ENCODE results near the gene EPB41L4A. TPM values are rescaled to one million over a fixed set of nuclear protein-coding genes. Genes with fewer than 3 reads are reported as not detected.
"Not testable (repeated sequence)": the region's sequence is repeated elsewhere in the genome, so short reads cannot be mapped to it uniquely, and the experiment has no call there.

The EPB41L4A gene
- total RNA-seq: 61.9 TPM

DNA sequence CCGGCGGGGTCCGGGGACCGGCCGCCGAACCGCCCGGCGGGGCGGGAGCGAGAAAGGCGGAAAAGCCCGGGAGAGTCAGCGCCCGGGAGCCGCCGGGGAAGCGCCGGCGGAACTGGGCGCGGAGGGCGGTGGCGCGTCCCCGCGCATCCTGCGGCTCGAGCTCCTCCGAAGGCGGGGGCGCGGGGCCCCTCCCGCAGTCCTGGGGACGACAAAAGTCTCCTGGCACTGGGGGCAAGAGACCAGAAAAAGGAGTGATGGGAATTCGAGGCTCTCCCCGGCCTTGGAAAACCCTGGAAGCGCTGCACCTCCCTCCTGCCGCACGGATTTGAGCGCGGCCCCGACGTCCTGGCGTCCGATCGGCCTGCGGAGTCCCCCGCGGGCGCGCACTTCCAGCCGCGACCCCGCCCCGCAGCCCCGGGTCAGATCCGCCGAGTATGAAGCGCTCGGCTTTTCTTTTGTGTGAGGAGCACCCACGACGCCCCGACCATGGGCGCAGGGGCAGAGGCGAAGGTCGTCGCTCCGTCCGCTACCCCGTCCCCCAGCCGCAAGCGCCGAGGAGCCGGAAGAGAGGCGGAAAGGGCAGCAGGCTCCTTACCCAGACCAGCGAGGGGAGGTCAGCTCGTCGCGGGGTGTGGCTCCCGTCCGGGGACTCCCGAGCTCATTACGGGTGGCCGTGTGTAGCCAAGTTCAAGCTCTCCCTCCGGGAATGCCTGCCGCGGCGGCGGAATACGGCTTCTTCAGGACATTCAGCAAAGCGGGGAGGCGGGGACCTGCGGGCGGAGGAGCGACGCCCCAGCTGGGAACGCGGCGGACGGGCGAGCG is at the start of gene EPB41L4A:
EPB41L4A (minus strand) TSS at position 114 of the 822 bp plus-strand sequence. CDS start 238 bp downstream, outside the sequence.
- peak; percentile 52 for DNase-seq (ENCODE audit: low spot score)

- no peak for DNase-seq (ENCODE audit: low spot score)
These were observed 48.4 kb upstream of the EPB41L4A start for GRCh38 chr5:112467485-112467884.

DNA sequence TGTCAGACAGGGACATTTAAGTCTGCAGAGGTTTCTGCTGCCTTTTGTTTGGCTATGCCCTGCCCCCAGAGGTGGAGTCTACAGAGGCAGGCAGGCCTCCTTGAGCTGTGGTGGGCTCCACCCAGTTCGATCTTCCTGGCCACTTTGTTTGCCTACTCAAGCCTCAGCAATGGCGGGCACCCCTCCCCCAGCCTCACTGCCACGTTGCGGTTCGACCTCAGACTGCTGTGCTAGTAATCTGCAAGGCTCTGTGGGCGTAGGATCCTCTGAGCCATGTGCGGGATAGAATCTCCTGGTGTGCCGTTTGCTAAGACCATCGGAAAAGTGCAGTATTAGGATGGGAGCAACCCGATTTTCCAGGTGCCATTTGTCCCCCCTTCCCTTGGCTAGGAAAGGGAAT is 47.2 kb upstream of the EPB41L4A start:
- not testable (repeated sequence) for DNase-seq (ENCODE audit: low spot score)

- not testable (repeated sequence) for DNase-seq (ENCODE audit: low spot score)
These were observed 28.2 kb upstream of the EPB41L4A start for GRCh38 chr5:112447187-112447760.

DNA sequence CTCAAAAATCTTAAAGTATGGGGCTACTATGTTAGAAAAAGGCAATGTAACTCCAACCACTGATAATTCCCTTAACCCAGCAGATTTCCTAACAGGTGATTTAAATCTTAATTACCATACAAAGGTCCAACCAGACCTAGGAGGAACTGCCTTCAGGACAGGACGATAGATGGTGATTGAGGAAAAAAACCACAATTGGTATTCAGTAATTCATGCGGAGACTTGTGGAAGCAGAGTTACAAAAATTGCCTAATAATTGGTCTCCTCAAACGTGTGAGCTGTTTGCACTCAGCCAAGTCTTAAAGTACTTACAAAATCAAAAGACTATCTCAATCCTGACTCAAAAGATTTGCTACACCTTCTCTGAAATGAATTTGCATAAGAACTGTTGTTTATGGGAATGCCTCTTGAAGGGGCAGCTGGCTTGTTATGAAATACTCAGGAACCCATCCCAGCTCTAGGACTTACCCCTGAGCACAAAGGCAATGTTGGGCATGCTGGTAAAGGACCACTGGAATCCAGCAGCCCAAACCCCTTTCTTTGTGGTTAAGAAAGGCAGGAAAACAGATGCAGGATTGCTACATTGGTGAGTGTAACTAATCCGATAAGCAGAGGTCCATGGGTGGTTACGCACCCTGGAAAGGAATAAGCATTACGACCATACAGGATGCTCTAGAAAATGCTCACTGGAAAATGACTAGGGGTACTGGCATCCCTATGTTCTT is 26.7 kb upstream of the EPB41L4A start:
- DNase-seq (ENCODE audit: low spot score): no peak

GRCh38 chr5:112443932-112444331 is 24.9 kb upstream of the EPB41L4A start:
- not testable (repeated sequence) for DNase-seq (ENCODE audit: low spot score)

GRCh38 chr5:112440031-112440430 is 21.0 kb upstream of the EPB41L4A start:
- DNase-seq (ENCODE audit: low spot score): no peak

DNA sequence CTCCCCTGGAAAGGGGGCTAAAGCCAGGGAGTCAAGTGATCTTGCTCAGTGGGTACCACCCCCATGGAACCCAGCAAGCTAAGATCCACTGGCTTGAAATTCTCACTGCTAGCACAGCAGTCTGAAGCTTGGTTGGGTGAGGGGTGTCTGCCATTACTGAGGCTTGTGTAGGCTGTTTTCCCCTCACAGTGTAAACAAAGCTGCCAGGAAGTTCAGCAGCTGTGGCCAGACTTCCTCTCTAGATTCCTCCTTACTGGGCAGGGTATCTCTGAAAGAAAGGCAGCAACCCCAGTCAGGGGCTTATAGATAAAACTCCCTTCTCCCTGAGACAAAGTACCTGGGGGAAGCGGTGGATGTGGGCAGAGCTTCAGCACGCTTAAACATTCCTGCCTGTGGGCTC is 17.1 kb upstream of the EPB41L4A start:
- no peak for DNase-seq (ENCODE audit: low spot score)

DNA sequence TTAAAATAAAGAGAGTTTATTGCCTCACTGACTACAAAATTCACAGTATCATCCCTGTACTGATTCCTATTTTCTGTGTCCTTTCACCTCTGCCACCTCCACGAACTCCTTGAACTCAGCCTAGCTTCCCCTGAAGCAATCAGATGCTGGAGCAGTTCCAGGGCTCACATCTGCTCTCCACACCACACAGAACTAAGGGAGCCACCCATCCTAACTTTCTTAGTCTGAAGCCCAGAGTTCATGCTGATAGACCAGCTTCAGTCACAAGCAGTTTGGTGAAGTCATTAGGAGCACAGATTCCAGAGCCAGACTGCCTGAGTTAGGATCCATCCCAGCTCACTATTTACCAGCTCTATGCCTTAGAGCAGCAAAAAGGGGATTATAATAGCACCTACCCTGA is 15.6 kb upstream of the EPB41L4A start:
- no peak for DNase-seq (ENCODE audit: low spot score)

GRCh38 chr5:112426202-112426601 is 7.1 kb upstream of the EPB41L4A start:
- DNase-seq (ENCODE audit: low spot score): not testable (repeated sequence)

DNA sequence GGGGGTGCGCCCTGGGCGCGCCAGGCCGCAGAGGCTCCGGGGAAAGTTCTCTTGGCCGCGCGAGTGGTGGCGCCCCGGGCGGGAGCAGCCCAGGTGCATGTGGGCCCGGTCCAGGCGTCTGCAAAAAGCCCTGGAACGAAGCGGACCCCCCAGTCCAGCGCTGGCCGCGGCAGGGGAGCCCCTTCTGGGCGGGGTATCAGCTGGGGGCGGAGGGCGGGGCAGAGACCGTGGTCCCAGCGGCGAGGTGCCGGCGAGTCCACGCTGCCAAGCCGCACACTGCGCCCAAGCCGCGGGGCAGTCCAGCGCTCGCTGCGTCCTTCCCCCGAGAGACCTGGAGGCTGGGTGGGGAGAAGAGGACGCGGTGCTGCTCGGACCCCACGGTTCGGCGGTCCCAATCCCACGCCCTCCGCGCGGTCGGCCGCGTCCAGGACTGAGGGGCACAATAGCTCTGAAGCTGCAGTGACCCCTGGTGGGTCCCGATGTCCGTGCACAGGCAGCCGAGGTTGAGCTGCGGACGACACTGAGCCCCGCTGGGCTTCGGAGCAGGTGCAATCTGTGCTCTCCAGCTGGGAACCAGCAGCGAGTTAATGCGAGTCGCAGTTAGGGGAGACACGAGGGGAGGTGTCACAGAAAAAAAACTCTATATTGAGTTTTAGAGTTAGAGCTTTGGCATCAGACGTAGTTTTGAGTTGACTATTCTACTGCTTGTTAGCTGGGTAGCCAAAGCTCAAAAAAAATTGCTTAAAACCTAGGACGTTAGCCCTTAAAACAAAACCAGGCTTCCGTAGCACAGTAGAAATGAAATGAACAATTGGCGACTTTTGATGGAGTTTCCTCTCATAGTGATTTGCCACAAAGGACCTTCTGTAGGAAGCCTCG is 1.1 kb upstream of the EPB41L4A start:
- DNase-seq (ENCODE audit: low spot score): peak; percentile 82

DNA sequence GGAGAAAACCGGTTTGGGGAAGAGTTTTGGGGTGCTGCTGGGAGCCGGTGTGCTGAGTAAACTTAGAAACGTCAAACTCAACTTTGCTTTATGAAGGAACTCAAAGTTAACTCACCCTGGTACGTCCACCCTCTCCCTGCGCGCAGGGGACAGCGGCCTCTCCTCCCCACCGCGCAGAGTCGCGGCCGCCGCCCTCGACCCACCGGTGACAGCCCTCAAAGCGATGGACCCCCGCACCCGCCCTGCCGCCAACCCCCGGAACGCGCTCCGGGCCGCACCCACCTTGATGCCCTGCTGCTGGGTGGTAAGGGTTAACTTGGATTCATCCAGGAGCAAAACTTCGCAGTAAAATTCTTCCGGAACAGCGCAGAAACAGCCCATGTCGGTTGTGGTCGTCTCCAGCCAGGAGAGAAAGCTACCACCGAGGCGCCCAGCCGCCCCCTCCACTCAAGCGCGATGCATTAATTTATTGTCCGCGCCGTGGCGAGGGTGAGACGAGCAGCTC is 366 bp downstream of the EPB41L4A start:
- DNase-seq (ENCODE audit: low spot score): no peak

- DNase-seq (ENCODE audit: low spot score): peak; percentile 36
These were observed 982 bp downstream of the EPB41L4A start for GRCh38 chr5:112417931-112418658.

DNA sequence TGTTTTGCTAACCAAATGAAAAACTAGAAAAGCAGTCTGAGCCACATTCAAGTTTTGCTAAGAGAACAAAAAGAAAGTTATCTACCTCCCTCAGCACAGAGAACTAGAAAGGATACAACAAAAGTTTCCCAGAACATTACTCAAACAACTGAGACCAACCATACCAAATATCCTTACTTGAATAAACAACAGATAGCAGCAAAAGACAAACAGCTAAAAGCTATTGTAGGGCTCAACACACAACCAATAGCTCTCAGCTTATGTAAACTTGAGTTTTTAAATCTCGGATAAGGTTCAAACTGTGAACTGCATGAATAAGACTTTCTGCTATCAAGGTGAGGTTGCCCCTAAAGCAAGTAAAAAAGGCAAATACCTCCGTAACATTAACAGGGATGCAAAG is 3.5 kb downstream of the EPB41L4A start:
- no peak for DNase-seq (ENCODE audit: low spot score)

DNA sequence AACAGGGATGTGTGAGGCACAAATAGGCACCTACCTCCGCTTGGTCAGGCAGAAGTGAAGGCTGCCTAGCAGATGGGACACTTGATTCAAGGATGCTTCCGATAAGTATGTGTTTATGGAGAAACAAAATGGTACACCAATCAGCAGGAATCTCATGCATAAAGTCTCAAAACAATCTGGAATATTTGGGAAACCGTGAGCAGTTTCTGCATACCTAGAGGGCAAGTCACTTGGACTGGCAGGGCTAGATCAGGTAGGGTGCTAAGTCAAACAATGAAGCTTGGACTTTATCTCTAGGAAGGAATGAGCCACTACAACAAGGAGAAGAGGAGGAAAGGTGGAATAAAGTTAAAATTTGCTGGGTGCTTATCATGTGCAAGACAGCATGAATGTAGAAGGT is 5.5 kb downstream of the EPB41L4A start:
- no peak for DNase-seq (ENCODE audit: low spot score)

DNA sequence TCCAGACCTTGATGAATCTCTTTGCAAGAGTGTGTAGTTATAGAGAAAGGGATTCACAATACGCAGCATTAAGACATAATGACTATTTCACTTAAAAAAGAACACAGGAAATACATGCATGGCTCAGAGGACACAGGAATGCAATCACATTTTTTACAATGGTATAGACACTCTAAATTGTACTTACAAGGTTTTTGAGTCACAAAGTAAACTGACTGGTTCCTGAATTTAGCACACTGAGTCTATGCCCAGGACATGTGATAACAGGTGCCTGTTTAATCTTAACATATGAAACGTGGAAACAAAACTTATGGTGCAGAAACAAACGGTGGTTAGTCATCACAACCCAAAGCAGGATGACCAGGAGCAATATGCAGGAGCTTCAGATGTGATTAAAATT is 6.7 kb downstream of the EPB41L4A start:
- no peak for DNase-seq (ENCODE audit: low spot score)

- no peak for DNase-seq (ENCODE audit: low spot score)
These were observed 7.2 kb downstream of the EPB41L4A start for GRCh38 chr5:112411903-112412302.

DNA sequence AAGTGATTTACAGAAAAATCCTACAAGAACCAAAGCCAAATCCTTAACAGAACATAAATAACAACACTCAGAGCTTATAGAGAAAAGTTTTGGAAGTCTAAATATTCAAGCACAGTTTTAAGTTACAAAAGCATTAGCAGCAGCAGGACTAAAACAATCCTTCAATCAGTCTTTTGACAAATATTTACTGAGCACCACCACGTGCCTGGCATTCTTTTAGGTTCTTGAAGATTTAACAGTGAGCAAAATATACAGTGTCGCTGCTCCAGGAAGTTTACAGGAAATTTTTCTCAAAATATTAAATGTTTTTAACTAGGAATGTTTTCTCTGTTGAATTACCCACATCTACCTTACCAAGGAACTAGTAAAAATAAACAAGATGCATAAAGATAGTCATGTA is 11.4 kb downstream of the EPB41L4A start:
- DNase-seq (ENCODE audit: low spot score): no peak

GRCh38 chr5:112407240-112407639 is 11.8 kb downstream of the EPB41L4A start:
- no peak for DNase-seq (ENCODE audit: low spot score)

DNA sequence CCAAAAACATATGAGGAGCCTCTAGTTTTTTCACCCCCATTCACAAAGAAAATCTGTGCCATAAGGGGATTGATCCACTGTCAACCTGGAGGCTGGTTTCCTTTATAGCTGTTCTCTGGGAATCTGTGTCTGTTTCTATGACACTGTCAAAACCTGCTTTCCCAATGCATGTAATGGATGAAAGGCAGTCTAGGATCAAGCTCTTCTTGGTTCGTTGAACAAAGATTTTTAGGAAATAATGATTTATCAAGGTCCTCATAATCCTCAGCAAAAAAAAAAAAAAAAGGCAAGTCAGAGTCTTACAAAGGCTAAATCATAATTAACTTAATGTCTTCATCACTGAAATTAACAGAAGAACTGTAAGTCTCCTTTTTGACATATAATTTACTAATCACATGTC is 16.0 kb downstream of the EPB41L4A start:
- no peak for DNase-seq (ENCODE audit: low spot score)

DNA sequence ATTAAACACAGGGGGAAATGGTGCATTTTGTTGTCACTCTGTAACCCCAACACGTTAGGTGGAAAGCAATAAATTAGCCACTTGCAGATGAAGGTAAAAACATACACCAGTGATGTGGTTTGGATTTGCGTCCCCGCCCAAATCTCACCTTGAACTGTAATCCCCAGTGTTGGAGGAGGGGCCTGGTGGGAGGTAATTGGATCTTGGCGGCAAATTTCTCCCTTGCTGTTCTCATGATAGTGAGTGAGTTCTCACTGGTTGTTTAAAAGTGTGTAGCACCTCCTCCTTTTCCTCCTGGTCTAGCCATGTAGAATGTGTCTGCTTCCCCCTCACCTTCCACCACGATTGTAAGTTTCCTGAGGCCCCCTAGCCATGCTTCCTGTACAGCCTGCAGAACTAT is 17.2 kb downstream of the EPB41L4A start:
- no peak for DNase-seq (ENCODE audit: low spot score)

All from mucosa of gallbladder (tissue), 1 donor.